Measurements from ENCODE around the gene OBSCN.
"Not testable (repeated sequence)": the region's sequence is repeated elsewhere in the genome, so short reads cannot be mapped to it uniquely, and the experiment has no call there.

Gene OBSCN

DNA sequence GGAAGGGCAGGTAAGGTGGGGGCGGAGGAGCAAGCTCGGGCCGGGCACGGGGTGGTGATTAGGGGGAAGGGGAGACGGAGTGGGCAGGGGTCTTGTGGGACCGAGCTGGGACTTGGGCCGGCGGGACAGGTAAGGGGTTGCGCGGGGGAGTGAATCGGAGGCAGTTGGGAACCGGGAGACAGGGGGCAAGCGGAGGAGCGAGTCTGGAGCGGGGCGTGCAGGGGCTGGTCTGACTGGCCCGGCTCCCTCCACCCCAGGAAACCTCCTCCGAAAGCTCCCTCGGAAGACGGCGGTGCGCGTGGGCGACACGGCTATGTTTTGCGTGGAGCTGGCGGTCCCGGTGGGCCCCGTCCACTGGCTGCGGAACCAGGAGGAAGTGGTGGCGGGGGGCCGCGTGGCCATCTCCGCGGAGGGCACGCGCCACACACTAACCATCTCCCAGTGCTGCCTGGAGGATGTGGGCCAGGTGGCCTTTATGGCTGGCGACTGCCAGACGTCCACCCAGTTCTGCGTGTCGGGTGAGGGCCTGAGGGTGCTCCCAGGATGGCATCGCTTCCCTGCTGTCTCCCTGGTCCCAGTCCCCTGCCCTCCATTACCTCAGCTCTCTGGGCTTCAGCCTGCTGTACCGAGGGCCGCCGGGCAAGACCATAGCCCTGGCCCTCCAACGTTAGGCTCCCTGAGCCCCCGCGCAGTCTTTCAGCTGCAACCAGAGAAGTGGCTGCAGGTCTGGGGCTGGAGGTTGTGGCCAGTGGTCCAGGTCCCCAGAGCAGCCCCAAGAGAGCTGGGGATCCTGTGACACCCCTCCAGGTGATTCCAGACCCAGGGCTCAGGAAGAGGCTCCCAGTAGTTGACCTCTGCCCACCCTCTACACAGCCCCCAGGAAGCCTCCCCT, 6.3 kb downstream of the OBSCN start:
- no peak for DNase-seq (ENCODE audit: low read depth)

DNA sequence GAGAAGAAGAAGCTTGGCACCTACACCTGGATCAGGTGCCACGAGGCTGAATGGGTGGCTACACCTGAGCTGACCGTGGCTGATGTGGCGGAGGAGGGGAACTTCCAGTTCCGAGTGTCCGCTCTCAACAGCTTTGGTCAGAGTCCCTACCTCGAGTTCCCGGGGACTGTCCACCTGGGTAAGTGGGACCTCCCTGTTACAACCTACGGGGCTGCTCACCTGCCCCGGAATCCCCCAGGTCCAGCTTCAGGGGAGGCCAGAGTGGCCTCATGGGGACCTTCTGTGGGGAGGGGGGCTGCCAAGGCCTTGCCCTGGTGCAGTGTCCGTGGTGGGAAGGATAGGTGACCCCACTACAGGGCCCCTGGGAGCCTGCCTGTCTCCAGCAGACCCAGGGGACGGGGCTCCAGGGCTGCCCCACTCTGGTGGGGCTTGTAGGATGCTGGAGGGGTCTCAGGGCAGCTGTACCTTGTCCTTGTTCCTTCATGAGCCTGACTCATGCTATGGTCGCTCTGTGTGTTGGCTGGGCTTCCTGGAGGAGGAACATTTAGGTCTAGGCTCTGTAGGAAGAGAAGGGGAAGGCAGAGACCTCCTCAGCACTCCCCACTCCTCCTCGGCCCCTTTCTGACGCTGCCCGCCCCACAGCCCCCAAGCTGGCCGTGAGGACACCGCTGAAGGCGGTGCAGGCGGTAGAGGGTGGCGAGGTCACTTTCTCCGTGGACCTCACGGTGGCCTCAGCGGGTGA, 7.2 kb downstream of the OBSCN start:
- DNase-seq (ENCODE audit: low read depth): no peak

DNA sequence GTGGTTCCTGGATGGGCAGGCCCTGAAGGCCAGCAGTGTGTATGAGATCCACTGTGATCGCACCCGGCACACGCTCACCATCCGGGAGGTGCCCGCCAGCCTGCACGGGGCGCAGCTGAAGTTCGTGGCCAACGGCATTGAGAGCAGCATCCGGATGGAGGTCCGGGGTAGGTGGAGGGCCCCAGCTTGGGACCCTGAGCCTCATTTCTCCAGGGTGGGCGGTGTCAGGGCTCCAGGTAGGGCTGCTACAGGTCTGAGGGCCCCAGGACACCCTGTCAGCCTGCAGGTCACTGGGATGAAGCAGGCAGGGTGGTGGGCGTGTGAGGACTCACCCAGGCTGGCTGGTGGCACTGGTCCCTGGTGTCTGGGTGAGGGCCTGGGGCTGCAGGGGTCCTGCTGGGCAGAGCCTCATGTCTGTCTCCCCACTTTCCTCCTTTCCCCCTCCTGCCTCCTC, 7.8 kb downstream of the OBSCN start:
- no peak for DNase-seq (ENCODE audit: low read depth)

DNA sequence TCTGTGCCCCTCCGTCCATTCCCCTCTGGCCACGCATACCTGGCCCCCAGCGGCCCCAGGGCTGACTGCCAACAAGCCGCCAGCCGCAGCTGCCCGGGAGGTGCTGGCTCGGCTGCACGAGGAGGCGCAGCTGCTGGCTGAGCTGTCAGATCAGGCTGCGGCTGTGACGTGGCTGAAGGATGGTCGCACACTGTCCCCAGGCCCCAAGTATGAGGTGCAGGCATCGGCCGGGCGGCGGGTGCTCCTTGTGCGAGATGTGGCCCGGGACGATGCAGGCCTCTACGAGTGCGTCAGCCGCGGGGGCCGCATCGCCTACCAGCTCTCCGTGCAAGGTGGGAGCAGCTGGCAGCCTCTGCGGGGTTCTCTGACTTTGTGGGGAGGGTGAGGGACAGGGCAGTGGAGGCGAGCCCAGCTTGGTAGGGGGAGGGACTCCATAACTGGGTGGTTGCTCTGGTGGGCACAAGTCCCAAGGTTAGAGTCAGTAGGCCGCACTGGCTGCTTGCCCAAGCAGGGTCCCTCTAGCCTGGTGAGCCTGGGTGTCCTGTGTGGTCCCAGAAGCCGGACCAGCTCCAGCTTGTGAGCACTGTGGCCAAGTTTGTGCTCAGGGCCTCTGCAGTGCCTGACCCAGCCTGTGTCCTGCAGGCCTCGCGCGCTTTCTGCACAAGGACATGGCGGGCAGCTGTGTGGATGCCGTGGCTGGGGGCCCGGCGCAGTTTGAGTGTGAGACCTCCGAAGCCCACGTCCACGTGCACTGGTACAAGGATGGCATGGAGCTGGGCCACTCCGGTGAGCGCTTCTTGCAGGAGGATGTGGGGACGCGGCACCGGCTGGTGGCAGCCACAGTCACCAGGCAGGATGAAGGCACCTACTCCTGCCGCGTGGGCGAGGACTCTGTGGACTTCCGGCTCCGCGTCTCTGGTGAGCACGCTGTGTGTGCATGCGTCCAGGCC, 8.8 kb downstream of the OBSCN start:
- DNase-seq (ENCODE audit: low read depth): no peak

DNA sequence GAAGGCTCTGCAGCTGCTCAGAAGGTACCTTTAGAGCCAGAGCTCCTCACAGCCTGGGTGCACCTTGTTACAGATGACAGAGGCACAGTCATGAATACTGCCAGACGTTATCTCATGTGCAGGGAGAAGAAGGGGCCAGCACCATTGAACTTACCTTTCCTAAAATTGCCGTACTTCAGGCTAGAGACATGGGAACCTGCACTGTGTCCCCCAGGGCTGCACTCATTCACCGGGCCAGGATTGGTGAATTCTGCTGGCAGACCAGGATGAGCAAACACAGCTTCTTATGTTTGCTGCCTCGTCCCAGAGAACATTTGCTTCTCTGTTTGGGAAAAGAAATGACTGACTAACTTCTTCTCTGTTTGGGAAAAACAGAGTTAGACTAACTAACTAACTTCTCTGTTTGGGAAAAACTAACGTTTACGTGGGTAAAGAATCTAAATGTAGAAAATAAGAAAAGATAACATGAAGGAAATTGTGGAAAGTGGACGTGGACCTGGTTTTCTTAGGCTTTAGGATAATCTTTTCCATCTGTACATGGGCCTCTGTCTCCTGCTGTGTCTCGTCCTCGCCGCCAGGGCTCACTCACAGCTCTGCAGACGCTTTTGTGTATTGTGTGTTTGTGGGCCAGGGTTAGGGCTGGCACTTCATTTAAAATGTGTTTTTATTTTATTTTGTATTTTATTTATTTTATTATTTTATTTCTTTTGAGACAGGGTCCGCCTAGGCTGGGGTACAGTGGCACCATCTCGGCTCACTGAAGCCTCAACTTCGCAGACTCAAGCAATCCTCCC, 9.9 kb downstream of the OBSCN start:
- DNase-seq (ENCODE audit: low read depth): no peak

DNA sequence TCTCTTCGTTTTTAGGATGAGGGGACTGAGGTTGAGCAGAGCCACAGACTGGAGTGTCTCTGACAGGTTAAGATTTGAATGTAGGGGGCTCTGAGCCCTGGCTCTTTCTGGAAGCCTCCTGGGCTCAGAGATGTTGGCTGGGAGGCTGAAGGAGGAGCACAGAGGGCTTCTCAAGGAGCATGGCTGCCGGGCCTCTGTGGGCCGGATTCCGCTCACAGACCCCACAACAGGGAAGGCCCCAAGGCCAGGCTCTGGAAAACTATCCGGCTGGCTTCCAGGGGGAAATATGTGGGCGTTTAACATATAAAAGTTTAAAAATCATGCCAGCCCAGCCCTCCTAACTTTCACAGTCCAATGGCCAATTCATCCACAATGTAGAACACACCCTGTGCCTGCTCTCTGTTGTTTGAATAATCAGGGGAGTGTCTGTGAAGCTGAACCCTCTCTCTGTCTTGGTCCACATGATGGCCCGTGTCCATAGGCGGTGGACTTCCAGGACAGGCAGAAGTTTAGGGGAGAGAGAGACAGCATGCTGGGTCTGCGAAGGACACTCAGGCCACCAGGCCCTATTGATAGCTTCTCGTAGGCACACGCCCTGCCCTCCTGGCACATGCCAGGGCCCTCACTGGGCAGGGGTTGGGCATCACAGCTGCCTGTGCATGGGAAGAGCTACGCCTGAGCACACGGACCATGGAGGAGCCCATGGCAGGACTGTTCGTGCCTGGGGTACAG, 10.8 kb downstream of the OBSCN start:
- no peak for DNase-seq (ENCODE audit: low read depth)

DNA sequence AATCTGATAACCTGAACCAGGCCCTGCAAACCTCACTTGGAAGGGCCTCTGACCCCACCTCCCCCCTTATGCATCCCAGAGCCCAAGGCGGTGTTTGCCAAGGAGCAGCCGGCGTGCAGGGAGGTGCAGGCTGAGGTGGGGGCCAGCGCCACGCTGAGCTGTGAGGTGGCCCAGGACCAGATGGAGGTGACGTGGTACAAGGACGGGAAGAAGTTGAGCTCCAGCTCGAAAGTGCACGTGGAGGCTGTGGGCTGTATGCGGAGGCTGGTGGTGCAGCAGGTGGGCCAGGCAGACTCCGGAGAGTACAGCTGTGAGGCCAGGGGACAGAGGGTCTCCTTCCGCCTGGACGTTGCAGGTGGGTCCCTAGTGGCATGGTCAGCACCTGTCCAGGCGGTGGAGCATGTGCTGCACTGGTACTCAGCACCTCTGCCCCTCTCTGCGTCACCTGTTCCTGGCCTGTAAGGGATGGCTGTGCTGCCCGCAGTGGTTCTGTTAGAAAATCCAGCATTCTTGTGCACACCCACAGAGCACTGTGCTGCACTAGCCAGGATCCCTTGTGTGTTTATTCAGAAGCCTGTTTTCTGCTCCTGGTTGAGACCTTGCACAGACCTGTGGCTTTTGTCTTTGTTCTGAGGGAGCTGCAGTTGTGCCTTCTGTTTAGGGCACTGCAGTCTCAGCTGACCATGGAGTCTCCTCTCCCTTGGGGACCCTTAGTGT, 11.6 kb downstream of the OBSCN start:
- no peak for DNase-seq (ENCODE audit: low read depth)

DNA sequence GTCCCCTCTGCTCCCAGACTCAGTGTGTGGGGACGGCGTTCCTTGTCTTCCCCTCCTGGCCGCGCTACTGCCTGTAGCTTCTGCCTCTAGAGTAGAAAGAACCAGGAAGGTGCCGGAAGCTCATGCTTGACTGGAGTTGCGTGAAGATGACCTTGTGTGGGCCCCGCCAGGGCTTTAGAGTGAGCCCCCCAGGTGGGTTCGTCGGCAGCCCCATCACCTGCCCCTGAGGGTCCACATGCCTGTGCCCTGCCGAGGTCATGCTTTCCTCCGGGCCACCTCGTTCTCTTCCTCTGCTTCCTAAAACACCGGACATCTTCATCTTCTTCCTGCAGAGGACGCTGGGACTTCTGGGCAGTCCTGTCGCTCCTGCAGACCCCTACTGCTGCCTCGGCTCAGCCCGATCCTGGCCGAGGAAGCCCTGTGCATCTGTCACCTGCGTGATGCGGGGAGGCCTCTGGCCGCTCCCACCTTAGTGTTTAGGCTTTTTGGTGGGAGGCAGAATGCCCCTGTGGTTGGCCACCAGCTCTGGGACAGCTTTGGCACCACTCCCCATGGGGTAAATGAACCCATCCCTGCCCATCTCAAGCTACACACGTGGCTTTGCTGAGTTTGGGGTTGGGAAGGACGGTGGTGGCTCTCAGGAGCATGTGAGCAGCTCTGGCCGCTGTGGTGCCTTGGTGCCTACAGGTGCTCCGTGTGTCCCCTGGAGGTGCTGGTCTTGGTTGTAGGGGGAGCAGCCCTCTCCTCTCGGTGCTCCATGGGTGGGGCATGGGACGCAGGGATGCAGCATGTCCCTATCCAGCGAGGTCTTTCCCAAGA, 12.3 kb downstream of the OBSCN start:
- no peak for DNase-seq (ENCODE audit: low read depth)

DNA sequence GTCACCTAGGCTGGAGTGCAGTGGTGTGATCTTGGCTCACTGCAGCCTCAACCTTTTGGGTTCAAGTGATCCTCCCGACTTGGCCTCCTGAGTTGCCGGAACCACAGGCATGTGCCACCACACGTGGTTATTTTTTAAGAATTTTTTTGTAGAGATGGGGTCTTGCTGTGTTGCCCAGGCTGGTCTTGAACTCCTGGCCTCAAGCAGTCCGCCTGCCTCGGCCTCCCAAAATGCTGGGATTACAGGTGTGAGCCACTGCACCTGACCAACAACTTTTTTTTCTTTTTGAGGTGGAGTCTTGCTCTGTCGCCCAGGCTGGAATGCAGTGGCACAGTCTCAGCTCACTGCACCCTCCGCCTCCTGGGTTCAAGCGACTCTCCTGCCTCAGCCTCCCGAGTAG, 13.3 kb downstream of the OBSCN start:
- DNase-seq (ENCODE audit: low read depth): not testable (repeated sequence)

DNA sequence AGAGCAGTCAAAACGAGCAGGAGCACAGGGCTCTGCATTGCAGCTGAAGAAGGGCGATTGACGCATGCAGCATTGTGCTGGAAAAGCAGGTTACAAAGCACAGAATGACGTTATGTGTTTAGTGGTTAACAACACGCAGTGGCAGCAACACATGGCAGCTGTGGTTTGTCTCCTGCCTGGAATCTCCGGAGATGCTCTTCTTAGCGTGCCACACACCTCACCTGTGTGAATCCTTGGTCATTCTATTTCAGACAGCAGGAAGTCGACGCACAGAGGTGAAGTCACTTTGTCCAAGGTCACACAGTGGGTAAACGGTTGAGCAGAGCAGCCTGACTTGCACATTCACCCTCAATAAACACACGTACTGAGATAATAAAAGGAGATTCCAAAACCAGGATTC, 14.7 kb downstream of the OBSCN start:
- DNase-seq (ENCODE audit: low read depth): no peak

DNA sequence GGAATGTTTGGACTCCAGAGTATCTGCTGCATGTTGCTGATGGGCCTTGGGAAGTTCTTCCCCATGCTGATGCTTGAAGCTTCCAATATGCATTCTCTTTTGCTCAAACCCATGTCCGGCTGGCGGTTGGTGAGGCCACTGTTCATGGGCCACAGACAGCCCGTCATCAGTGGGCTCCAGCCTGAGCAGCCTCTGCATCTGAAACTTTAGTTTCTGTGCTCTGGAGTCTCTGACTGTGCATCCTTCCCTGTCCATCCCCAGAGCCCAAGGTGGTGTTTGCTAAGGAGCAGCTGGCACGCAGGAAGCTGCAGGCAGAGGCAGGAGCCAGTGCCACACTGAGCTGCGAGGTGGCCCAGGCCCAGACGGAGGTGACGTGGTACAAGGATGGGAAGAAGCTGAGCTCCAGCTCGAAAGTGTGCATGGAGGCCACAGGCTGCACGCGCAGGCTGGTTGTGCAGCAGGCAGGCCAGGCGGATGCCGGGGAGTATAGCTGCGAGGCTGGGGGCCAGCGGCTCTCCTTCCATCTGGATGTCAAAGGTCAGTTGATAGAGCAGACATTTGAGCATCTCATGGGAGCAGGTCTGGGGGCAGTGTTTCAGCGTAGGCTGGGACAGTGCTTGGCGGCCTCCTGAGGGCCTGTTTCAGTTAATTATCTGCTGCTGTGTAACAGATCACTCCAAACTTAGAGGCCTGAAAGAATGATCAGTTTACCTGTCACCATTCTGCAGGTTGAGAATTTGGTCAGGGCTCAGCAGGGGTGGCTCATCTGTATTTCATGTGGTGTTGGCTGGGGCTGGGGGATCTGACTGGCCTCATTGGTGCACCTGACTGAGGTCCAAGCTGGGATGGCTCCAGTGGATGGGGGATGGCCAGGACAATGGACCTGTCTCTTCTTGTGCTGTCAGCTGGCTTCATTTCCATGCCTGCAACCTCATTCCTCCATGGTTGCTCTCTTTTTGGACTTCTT, 16.6 kb downstream of the OBSCN start:
- no peak for DNase-seq (ENCODE audit: low read depth)

DNA sequence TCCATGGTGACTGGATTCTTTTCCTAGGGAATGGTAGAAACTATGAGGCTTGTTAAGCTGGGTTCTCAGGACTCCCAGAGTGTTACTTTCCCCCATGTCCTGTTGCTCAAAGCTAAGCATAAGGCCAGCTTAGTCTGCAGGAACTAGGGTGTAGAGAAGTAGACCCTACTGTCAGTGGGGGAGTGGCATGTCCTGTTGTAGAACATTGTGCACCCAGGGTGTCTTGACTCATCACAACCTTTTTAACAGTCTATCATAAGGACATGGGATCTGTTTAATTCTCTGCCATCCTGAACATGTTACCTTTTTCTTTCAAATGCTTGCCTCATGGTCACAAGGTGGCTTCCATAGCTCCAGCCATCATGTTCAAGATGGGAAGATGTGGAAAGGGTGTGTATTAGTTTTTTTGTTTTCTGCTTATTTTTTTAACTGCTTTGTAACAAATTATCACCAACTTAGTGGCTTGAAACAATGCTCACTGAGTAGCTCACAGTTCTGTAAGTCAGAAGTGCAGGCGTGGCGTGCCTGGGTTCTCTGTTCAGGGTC, 17.4 kb downstream of the OBSCN start:
- DNase-seq (ENCODE audit: low read depth): no peak

DNA sequence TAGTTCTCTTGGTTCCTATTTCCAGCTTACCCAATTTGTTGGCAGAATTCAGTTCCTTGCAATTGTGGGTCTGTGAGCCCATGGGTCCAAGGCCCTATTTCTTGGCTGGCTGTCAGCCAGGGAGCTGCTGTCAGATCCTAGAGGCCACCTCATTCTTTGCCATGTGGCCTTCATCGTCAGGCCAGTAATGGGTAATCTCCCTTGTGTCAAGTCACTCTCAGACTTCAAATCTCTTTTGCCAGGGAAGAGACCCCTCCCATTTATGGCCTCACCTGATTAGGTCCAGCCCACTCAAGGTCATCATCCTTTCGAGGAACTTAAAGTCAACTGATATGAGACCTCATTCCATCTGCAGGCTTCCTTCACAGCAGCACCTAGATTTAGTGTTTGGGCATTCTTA, 17.9 kb downstream of the OBSCN start:
- DNase-seq (ENCODE audit: low read depth): no peak

DNA sequence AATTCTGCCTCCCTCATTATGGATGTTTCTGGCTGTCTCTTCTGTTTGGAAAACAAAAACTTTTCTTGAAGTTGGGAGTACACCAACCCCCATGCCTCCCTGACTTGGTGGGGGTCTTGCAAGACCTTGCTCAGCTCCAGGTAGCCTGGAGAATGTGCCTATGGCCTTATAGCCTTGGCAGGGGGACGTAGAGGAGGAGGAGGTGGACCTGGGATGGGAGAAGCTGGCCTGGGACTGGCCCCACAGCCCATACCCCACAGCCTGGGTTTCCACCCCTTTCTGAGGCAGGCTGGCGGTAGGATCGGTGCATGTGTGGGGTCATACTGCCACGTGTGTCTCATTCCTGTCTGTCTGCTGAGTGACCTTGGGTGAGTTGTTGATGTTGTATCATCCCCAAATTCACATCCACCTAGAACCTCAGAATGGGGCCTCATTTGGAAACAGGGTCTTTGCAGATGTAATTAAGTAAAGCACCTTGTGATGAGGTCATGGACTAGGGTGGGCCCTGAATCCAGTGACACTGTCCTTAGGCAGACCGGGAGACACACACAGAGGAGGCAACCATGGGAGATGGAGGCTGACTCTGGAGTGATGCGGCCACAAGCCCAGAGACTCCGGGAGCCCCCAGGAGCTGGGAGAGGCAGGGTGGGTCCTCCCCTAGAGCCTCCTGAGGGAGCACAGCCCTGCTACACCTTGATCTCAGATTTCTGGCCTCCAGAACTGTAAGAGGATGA, 18.5 kb downstream of the OBSCN start:
- DNase-seq (ENCODE audit: low read depth): no peak

DNA sequence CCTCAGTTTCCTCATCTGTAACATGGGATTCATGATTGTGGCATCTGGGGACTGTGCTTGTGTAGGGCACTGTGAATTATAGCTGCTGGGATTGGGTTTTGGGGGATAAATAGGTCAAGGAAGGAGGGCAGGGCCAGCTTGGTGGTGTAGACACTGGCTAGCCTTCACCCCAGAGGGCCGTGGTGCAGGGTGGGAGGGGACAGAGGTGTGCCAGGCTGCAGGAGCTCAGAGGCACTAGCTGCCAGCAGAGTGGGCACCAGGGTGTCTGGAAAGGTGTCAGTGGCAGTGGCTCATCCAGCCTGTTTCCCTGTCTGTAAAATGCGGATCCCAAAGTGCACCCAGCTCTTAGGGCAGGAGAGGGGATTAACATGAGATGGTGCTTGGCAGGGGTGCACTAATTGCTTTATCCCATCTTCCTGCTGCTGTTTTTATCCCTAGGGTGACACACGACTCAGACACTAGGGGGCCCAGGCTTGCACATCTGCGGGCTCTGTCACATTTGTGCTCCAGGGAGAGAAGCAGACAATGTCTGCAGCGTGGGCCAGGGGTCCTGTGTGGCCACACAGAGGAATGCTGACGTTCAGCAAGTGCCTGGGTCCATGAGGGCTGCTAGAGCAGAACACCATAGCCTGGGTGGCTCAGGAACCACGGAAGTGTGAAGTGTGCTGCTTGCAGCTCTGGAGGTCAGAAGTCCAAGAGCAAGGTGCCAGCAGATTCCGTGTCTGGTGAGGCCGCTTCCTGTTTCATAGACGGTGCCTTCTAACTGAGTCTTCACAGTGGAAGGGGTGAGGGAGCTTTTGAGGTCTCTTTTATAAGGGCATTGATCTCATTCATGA, 19.3 kb downstream of the OBSCN start:
- no peak for DNase-seq (ENCODE audit: low read depth)

DNA sequence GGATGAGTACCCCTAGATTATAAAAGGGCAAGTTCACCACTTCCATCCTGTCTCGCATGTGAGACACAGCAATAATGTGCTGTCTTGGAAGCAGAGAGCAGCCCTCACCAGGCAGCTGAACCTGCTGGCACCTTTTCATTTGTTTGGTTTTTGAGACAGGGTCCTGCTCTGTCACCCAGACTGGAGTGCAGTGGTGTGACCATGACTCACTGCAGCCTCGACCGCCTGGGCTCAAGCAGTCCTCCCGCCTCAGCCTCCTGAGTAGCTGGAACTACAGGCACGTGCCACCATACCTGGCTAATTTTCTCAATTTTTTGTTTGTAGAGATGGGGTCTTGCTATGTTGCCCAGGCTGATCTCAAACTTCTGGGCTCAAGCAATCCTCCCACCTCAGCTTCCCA, 20.3 kb downstream of the OBSCN start:
- DNase-seq (ENCODE audit: low read depth): not testable (repeated sequence)

Data from non-pigmented ciliary epithelial cell (primary cell).